H4 (cell line): ENCODE measurements around the gene PGPEP1. TPM values are rescaled to one million over a fixed set of nuclear protein-coding genes. Genes with fewer than 3 reads are reported as not detected.
A peak's percentile ranks its signal among the peaks of the same experiment; 100 is the strongest.
"Not testable (repeated sequence)": the region's sequence is repeated elsewhere in the genome, so short reads cannot be mapped to it uniquely, and the experiment has no call there.

Experiments
- DNase-seq: peaks from one replicate; pipeline ENCODE4 v3.0.0-alpha.2; 2015; ENCODE audit warnings: low spot score
- total RNA-seq: library from RNA; depleted of rRNA; stranded (reverse); fragments of >200 nt; shearing (Covaris generic); gene quantifications from 2 replicates; pipeline ENCODE4 v1.2.3, GENCODE V29; 2014

PGPEP1 gene
- total RNA-seq, 1 experiment from 2014 or later, result 12.1 TPM

- not testable (repeated sequence) for DNase-seq
These were observed 24.0 kb downstream of the PGPEP1 start for GRCh38 chr19:18364277-18364825.

GRCh38 chr19:18364826-18365528 is 24.6 kb downstream of the PGPEP1 start:
- peak; percentile 100 for DNase-seq

DNA sequence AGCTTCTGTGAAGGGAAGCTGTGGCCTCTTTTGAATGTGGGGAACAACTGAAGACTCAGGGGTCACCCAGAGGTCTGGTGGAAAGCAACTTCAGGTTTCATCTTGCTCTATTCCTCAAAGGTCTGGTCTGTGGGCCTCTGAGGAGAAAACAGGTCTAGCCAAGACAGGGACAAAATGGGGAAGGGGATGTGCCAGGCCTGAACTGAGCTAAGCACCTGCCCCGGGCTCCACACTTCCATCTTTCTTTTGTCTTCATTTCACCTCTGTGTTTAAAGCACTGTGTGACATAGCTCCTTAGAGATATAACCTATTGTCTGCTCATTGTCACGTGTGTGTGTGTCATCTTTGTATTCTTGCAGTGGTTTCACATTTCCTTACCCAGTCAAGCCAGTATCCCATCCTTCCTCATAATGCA is 25.6 kb downstream of the PGPEP1 start:
- no peak for DNase-seq

- no peak for DNase-seq
These were observed 28.3 kb downstream of the PGPEP1 start for GRCh38 chr19:18368504-18369222.

DNA sequence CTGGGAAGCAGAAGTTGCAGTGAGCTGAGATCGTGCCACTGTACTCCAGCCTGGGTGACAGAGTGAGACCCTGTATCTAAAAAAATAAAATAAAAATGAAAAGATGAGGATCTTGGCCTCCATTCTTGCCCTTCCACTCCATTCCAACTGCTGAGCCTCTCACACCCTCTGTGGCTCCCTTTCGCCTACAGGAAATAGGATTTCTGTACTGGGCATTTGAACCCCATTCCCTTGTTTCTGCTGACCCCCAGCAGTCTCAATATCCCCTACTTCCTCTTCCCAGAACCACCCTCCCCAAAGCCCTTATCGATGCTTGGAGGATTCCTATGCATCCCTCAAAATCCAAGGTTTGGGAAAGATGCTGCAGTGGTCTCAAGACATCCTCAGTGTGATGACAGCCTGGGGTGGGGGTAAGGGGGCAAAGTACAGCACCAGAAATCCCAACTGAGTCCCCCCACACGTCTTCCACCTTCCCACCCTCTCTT is 33.1 kb downstream of the PGPEP1 start:
- no peak for DNase-seq

DNA sequence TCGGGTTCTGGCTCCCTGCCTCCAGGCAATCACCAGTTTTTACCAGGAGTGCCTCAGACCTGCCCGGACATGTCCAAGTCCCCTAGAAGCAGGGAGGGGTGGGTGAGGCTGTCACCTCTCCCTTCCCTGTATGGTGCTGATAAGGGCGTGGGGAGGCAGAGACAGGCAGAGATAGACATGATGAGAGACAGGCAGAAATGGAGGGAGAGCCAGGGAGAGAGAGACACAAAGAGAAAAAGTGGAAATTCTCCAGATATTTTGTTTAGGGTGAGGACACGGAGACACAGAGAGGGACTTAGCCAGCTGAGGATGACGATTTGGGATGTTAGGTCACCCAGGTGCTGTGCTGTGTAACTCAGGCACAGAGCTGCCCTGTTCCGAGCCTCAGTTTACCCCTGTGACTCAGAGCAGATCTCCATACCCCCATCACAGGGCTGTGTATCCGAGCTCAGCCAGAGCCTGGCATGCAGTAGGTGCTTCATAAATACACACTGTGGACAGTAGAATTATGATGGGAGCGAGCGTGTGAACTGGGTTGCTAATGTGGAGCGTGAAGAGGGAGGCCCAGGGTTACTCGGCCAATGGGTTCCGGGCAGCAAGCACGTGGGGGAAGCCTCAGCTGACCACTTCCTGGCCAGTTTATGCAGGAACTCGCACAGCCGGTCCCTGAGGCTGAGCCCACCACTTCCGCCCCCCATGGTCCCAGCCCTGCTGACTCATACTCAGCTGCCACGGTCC is 33.7 kb downstream of the PGPEP1 start:
- peak; percentile 100 for DNase-seq

DNA sequence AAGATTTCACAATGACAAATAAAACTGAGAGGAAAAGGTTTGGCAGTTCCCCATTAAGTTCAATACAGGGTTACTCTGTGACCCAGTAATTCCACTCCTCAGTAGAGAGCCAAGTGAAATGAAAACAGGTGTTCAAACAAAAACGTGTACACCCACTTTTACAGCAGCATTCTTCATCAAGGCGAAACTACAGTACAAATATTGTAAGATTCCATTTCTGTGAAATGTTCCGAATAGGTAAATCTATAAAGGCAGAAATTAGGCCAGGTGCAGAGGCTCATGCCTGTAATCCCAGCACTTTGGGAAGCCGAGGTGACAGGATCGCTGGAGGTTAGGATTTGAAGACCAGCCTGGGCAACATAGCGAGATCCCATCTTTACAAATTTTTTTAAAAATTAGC is 36.6 kb downstream of the PGPEP1 start:
- no peak for DNase-seq

DNA sequence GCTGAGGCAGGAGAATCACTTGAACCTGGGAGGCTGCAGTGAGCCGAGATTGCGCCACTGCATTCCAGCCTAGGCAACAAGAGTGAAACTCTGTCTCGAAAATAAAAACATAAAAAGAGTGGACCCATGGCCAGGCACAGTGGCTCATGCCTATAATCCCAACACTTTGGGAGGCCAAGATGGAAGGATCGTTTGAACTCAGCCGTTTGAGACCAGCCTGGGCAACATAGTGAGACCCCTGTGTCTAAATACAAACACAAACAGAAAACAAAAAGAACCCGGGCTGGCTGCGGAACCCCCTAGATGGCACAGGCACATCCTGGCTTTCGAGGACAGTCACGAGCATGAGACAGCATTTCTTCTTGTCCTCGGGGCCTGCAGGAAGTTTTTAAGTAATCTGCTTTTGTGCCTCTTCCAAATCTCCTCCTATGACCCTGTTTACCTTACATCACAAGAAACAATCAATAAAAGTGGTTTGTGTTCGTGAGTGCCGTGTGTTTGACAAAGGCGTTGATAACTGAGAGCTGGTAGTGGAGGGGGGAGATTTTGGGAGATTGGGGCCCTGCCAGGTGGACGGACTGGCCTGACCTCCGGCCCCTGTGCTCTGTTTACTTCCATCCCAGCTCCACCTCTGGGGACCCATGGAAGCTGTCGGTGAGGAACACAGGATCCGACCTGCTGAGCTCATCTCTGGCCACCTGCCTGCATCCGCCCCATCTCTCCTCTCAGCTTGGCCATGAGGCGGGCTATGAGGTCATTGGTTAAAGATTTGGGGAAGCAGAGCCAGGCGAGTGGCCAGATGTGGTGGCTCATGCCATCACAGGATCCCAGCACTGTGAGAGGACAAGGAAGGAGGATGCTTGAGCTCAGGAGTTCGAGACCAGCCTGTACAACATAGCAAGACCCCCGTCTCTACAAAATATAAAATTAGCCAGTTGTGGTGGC is 39.7 kb downstream of the PGPEP1 start:
- DNase-seq, result peak; percentile 99

DNA sequence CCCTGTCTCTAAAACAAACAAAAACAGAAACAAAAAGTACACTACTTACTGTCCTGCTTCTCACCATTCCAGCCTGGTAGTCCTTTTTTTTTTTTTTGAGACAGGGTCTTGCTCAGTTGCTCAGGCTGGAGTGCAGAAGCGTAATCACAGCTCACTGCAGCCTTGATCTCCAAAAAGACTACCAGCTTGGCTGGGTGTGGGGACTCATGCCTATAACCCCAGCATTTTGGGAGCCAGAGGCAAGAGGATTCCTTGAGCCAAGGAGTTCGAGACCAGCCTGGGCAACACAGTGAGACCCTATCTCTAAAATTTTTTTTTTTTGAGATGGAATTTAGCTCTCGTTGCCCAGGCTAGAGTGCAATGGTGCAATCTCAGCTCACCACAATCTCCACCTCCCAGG is 40.4 kb downstream of the PGPEP1 start:
- no peak for DNase-seq

- DNase-seq, result not testable (repeated sequence)
These were observed 43.2 kb downstream of the PGPEP1 start for GRCh38 chr19:18383622-18384021.

GRCh38 chr19:18384775-18385174 is 44.4 kb downstream of the PGPEP1 start:
- no peak for DNase-seq

GRCh38 chr19:18385359-18385674 is 44.9 kb downstream of the PGPEP1 start:
- DNase-seq, result no peak

DNA sequence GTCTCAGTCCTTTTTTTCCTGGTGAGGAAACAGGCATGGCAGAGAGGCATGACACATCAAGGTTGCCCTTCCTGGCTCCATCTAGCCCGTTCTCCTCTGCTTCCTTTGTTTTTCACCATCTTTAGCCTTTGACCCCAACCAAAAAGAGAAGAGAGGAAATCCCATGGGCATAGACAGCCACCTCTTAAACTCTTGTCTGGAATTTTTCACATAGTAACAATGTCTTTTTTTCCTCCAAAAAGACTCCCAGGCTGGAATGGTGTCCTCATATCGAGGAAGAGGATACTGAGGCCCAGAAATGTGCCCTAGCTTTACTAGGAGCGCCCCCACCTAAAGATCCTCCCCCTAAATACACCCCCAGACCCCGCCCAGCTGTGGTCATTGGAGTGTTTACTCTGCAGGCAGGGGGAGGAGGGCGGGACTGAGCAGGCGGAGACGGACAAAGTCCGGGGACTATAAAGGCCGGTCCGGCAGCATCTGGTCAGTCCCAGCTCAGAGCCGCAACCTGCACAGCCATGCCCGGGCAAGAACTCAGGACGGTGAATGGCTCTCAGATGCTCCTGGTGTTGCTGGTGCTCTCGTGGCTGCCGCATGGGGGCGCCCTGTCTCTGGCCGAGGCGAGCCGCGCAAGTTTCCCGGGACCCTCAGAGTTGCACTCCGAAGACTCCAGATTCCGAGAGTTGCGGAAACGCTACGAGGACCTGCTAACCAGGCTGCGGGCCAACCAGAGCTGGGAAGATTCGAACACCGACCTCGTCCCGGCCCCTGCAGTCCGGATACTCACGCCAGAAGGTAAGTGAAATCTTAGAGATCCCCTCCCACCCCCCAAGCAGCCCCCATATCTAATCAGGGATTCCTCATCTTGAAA is 45.5 kb downstream of the PGPEP1 start, which contains the start of gene GDF15:
Gene GDF15 (plus strand): TSS at position 484 of the 868 bp plus-strand sequence. CDS start 32 bp downstream, at position 516.
- peak; percentile 94 for DNase-seq

GRCh38 chr19:18386543-18387271 is 46.3 kb downstream of the PGPEP1 start:
- peak; percentile 75 for DNase-seq

- peak; percentile 56 for DNase-seq
These were observed 47.9 kb downstream of the PGPEP1 start for GRCh38 chr19:18388100-18388959.

- DNase-seq, result no peak
These were observed 48.7 kb downstream of the PGPEP1 start for GRCh38 chr19:18388960-18389725.

- no peak for DNase-seq
These were observed 49.3 kb downstream of the PGPEP1 start for GRCh38 chr19:18389726-18390064.
